Stimulated activated CD4-positive, alpha-beta T cell treated with anti-CD3 and anti-CD28 coated beads, Interleukin-4, amount 100 ng/mL, for 4 hours (primary cell): ENCODE results near the gene BPGM.
A peak's percentile ranks its signal among the peaks of the same experiment; 100 is the strongest.
"Not testable (repeated sequence)": the region's sequence is repeated elsewhere in the genome, so short reads cannot be mapped to it uniquely, and the experiment has no call there.

Experiments
- DNase-seq, 2 experiments: peaks; one replicate each; pipeline ENCODE4 v3.0.0-alpha.2; 2020

Gene BPGM

DNA sequence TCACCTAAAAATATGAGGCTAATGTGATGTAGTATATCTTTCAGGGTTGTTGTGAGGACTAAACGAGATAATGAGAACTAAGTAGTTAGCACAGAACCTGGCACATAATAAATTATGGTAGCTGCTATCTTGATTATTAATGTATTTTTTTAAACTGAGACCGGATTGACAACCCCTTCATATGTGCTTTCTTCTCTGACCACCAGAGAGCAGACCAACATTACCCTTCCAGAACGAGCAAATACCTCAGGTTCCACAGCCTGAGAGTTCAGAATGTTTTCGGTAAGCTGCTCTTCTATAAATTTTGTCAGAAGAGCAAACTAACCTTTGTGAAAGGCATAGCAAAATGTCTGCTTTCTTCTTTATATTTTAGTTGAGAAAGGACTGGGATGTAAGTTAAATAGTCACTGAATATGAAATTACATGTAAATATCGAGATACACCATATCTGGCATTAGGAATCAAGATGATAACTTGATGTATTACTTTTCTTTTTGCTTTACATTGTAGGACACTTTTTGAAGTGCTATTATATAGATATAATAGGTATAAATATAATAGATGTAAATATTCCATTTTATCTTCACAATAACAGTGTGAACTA, 13.6 kb upstream of the BPGM start:
- peak in 1 of 2 experiments; percentile 12 for DNase-seq

- DNase-seq, result no peak
These were observed 10.6 kb upstream of the BPGM start for GRCh38 chr7:134636008-134636449.

DNA sequence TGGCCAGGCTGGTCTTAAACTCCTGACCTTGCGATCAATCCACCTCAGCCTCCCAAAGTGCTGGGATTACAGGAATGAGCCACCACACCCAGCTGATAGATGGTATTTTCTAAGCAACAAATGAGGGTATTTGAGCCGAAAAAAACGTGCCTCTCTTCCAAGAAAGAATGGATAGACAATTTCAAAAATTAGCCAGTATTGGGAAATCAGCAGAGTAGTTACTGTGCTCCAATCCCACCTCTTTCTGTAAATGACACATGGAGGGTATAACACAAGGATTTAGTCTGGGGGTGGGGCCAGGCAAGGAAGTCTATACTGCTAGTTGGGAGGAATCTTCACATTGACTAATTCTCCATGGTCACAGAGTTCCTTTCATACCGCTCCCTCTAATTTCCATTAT, 9.2 kb upstream of the BPGM start:
- no peak for DNase-seq

DNA sequence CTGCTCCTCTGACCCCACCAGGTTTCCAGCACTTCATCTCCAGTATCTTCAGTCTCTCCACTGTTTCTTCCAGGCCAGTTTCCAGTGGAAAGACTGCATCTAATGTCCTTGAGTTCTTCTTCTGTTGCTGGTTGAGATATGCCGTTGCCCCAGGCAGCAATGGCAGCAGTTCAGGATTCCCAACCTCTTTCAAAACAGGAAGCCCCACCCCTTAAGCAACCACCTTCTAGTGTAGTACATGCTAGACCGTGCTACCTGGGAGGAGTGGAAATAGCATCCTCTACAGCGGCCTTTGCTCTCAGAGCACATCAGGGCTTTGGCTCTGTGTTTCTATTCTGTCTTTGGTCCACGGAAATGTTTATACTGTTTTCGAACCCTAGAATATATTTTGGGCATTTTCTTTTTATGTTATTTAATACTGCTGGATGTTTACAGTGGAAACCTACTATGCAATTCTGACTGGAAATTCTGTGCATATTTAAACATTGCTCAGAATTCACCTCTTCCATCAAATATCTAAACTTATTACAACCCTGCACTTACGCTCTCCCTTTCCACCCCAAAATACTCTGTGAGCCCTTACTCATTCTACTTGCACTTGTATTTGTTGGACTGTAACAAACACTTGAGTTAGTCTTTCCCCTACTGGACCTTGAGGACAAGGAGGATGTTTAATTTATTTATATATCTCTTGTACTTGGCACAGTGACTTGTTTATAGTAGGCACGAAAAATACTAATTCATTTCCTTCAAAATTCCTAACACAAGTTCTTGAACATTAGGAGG, 8.5 kb upstream of the BPGM start:
- no peak for DNase-seq

GRCh38 chr7:134639061-134639460, 7.6 kb upstream of the BPGM start:
- DNase-seq, result no peak

GRCh38 chr7:134639683-134640279, 6.9 kb upstream of the BPGM start:
- no peak for DNase-seq

DNA sequence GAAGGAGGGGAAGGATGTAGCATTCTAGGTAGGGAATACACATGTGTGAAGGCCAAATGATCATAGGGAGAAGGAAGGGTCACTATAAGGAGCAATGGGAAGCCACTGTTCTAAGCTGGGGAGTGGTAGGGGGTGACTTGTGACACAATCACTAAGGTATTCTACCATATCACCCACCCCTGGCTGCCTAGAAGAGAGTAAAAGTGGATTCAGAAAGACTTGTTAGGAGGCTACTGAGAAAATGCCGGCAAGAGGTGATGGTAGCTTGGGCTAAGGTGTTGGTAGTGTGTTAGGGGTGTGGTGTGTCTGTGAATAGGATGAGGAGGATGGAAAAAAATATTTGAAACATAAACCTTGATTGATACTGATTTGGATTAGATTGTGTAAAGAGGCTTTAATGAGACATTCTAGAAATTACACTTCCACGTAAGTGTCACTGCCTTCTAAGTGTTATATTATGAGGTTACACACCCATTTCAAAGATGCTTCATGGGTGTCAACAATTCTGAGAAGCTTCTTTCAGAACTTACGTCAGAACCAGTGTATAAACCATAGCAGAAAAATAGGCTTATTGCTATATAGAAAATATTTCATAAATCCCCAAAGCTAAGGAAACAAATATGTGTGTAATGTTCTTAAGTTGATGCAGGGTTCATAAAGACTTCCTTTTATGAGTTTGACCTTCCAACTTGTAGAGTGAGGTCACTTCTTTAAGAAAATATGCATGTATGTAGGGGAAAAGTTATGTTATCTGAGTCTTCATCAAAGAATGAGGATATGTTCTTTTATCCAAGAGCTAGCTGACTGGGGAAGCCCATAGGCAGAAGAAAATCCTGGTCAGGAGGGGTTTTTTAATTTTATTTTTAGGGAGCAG, 5.6 kb upstream of the BPGM start:
- DNase-seq, result no peak

GRCh38 chr7:134641981-134642380, 4.7 kb upstream of the BPGM start:
- not testable (repeated sequence) for DNase-seq

- DNase-seq, result no peak
These were observed 3.5 kb upstream of the BPGM start for GRCh38 chr7:134643131-134643530.

DNA sequence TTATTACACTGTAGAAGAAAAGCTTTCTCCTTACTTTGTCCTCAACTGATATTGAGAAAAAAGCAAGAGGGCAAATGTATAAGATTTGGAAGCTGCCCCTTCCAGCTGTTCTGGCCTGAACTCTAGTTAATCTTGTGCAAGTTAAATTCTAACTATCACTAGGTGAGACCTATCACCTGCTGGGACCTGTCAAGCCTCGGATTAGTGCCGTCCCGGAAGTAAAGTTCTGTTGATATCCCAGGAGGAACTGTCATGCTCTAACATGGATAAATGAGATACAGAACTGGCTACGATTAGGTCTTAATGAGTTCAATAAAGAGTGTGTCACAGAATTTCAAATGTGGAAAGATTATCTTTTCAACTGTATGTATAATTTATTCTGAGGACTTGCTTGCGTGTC, 1.2 kb upstream of the BPGM start:
- DNase-seq, result no peak

GRCh38 chr7:134645935-134646334, 718 bp upstream of the BPGM start:
- DNase-seq, result no peak

- no peak for DNase-seq
These were observed 1.8 kb downstream of the BPGM start for GRCh38 chr7:134648456-134648855.

DNA sequence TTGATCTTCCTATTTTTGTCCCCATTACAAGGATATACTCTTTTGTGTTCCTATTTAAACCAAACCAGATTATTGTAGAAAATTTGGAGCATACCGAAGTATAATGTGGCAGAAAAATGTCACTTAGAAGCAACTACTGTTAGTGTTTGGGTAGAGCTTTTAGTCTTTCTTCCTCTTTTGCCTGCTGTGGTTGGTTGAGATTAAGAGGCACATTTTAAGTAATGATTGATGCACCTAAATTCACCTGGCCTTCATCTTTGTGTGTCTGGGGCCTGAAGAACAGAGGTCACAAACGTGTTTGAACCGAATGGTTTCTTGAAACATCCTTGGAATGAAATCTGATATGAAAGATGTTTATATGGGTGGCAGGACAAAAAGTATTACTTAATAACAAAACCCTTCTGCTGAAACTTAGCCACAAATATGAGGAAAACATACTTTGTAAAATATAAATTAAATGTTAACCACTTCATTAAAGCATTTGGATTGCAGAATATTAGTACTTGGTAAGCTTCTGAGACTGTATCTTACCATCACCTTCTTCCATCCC, 2.6 kb downstream of the BPGM start:
- no peak for DNase-seq

- no peak for DNase-seq
These were observed 5.3 kb downstream of the BPGM start for GRCh38 chr7:134651991-134652390.

DNA sequence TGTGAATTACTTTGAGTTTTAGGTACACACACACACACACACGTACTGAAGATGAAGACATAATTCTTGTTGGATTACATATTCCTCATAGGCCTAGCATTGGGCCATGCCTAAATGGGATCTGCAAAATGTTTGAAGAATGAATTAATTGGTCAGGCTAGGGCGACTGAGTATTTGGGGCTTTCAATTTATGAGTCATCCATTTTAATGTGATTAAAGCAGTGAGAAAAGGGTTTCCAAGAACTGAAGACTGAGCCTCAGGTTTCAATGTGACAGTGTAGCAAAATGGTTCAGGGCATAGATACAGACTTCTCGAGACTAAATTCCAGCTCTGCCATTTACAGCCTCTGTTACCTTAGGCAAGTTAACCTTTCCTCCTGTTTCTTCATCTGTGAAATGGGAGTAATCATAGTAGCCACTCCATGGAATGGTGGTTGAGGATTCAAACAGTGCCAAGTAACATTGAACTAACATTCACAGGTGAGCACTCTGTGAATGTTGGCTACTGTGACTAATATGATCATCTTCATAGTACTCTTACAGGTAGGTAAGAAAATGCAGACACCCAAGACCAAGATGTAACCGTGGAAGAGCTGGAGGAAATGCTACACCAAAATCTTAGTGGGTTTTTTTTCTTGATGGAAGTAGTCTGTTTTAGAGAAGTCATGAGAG, 7.6 kb downstream of the BPGM start:
- DNase-seq, result no peak

- DNase-seq, result no peak
These were observed 10.9 kb downstream of the BPGM start for GRCh38 chr7:134657526-134657925.

DNA sequence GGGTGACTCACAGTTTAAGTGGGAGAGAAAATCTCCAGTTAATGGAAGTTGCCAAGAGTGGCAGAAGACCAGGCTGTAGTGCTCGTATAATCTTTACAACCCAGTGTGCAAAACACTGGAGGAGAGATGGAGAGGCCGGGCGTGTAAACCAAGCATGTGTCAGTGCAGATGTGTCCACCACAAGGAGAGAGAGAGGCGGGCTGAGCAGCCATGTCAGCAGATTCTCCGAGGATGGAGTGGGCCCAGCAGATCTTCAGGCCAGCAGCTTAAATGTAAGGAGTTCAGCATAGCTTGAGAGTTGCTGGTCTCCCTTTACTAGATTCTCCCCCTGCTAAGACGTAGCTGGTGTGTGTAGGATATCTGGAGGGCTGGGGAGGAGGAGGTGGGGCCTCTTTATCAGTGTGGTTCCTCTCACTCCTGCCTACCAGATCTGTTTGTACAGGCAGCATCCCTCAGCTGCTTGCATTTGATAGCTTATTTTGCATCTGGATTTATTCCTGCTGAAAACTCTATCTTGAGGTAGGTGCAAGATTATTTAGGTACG, 13.7 kb downstream of the BPGM start:
- no peak for DNase-seq

GRCh38 chr7:134660961-134661376, 14.3 kb downstream of the BPGM start:
- DNase-seq, result no peak

DNA sequence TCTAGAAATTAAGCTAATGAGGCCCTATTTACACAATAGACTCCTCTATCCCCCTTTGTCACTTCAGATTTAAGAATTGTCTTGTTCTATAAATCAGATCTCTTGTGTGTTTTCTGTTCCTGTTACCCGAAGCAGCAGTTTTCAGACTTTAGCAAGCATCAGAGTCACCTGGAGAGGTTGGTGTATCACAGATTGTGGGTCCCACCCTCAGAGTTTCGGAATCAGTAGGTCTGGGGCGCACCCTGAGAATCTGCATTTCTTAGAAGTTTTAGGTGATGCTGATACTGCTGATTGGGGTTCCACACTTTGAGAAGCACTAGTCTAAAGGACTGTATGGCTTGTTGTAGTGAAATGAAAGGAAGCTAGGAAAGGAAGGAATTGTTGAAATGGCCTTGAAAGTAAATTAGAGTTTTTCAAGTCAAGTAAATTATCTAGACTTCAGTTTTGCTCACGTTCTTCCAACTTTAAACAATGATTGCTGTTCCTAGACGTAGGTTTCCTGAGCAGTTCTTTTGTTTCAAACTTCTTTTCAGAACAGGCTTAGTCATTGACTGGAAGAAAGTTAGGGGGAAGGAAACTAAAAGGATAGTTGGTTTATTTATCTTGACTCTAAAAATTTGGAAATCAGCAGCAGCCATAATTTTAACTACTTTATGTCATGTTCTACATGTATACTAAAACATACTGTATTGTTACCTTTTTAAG, 15.7 kb downstream of the BPGM start:
- DNase-seq, result no peak

GRCh38 chr7:134662871-134663205, 16.2 kb downstream of the BPGM start:
- DNase-seq, result no peak

GRCh38 chr7:134665045-134665444, 18.4 kb downstream of the BPGM start:
- not testable (repeated sequence) for DNase-seq
